GM10266 (cell line): ENCODE data around the gene STEAP3.
"Not testable (repeated sequence)": the region's sequence is repeated elsewhere in the genome, so short reads cannot be mapped to it uniquely, and the experiment has no call there.

Source experiments
- DNase-seq: peaks from one replicate; pipeline ENCODE4 v3.0.0; 2012; ENCODE audit errors: extremely low spot score
- CTCF ChIP-seq: IDR thresholded peaks from 2 replicates; pipeline ENCODE4 v1.5.1; 2012; ENCODE audit warnings: mild to moderate bottlenecking, low read depth; ENCODE audit not compliant: control insufficient read depth, insufficient read depth; ENCODE audit errors: missing control alignments

STEAP3 gene

DNA sequence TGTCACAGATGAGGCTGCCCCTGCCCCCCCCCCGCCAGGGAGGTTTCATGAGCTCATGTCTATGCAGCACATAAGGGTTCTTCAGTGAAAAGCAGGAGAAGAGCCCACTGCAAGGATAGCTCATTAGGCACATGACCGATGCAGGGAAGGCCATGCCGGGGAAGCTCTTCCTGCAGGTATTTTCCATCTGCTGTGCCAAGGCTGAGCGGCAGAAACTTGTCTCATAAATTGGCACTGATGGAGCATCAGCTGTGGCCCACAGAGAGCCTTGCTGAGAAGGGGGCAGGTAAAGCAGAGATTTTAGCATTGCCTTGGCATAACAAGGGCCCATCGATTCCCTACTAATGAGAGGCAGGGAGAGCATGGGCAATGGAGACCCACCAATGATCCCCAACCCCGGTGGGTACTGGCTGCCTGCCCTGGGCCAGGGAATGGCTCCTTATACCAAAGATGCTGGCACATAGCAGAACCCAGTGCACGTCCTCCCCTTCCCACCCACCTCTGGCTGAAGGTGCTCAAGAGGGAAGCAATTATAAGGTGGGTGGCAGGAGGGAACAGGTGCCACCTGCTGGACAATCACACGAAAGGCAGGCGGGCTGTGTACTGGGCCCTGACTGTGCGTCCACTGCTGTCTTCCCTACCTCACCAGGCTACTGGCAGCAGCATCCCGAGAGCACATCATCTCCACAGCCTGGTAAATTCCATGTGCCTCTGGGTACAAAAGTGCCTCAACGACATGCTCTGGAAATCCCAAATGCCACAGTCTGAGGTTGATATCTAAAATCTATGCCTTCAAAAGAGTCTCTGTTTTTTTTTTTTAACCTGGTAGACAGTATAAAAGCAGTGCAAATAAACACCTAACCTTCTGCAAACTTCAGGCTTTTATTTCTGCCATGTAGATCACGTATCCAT, 41.4 kb downstream of the STEAP3 start:
- peak; percentile 73 for DNase-seq
- peak; percentile 88 for TF ChIP-seq CTCF

GRCh38 chr2:119265693-119266066, 42.0 kb downstream of the STEAP3 start:
- no peak for TF ChIP-seq CTCF
- DNase-seq: no peak

- DNase-seq: no peak
- no peak for TF ChIP-seq CTCF
Observed at GRCh38 chr2:119266091-119266589, 42.5 kb downstream of the STEAP3 start.

DNA sequence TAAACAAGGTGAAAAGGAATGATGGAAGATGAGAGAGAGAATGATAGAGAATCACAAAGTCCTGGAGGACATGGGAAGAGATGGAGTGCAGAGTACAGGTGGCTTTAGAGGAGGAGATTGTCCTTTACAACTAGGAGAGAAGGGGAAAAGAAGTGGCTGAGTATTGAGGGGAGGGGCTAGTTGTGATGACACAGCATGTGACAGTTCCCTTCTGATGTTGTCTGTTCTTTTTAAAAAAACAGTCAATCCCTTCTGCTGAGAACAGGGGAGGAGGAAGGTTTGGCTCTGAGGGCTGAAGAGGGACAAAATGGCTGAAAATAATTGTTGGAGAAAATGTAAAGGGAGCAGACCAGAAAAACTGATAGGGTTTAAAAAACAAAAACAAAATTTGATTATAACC, 44.0 kb downstream of the STEAP3 start:
- no peak for DNase-seq
- no peak for TF ChIP-seq CTCF

GRCh38 chr2:119276864-119277263, 53.2 kb downstream of the STEAP3 start:
- TF ChIP-seq CTCF: no peak
- no peak for DNase-seq

DNA sequence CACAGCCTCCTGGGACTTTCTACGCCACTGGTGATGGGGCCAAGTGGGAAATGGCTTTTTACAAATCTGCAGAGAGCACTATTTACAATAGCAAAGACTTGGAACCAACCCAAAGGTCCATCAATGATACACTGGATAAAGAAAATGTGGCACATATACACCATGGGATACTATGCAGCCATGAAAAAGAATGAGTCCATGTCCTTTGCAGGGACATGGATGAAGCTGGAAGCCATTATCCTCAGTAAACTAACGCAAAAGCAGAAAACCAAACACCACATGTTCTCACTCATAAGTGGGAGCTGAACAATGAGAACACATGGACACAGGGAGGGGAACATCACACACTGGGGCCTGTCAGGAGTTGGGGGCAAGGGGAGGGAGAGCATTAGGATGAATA, 54.8 kb downstream of the STEAP3 start:
- DNase-seq: not testable (repeated sequence)

DNA sequence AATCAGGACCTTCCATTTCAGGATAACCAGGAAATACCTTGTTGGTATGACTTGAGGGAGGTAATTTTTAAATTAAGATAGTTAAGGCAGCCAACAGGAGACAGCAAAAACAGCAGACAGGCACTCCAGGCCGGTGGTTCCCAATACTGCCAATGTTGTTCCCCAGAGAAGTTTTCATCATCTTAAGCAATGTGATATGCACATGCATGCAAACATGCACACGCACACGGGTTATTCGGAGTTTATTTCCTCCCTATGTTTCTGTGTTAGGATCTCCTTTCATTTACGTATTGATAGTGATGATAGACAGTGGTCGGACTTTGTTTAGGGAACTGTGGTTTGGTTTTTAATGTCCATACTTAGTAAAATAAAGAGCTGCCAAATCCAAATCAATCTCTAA, 55.3 kb downstream of the STEAP3 start:
- no peak for TF ChIP-seq CTCF

GRCh38 chr2:119279666-119280065, 56.0 kb downstream of the STEAP3 start:
- no peak for DNase-seq
- no peak for TF ChIP-seq CTCF

More for the DNA sequence above, 55.3 kb downstream of the STEAP3 start:
- no peak for DNase-seq
